Right lobe of liver (tissue), 6 donors: ENCODE measurements around the gene GLYATL1B. TPM values are rescaled to one million over a fixed set of nuclear protein-coding genes. Genes with fewer than 3 reads are reported as not detected.
"Not testable (repeated sequence)": the region's sequence is repeated elsewhere in the genome, so short reads cannot be mapped to it uniquely, and the experiment has no call there.

Experiments
- ATAC-seq, 4 donors: fragments of 200-7000 bp; cut with Tn5 transposase; one replicate each; pipeline ENCODE4 v1.9.1; 2020; ENCODE audit warnings: mild to moderate bottlenecking in 4 of 4, moderate library complexity in 4 of 4
- DNase-seq, 3 donors: peaks; one replicate each; pipeline ENCODE4 v3.0.0-alpha.2; 2020
- H3K27ac ChIP-seq, 3 donors: fragments of 200-600 bp; one replicate each; pipeline ENCODE4 v1.8.0; 2022
- H3K27me3 ChIP-seq, 2 donors: fragments of 200-600 bp; one replicate each; pipeline ENCODE4 v1.8.0; 2022
- H3K36me3 ChIP-seq, 4 donors: fragments of 200-600 bp; sonication (generic) in 1 of 4; one replicate each; pipeline versions ENCODE4 v1.5.1 to v1.8.0; 2017 to 2022; ENCODE audit warnings: control low read depth in 1 of 4
- H3K4me1 ChIP-seq, 4 donors: fragments of 200-600 bp; sonication (generic) in 1 of 4; one replicate each; pipeline versions ENCODE4 v1.5.1 to v1.8.0; 2017 to 2022; ENCODE audit warnings: control low read depth in 1 of 4
- H3K4me3 ChIP-seq, 3 donors: fragments of 200-600 bp; one replicate each; pipeline ENCODE4 v1.8.0; 2022
- H3K9me3 ChIP-seq, 4 donors: fragments of 200-600 bp; sonication (generic) in 1 of 4; one replicate each; pipeline versions ENCODE4 v1.5.1 to v1.8.0; 2017 to 2022; ENCODE audit warnings: control low read depth in 1 of 4
- POLR2A ChIP-seq: fragments of 450-650 bp; IDR thresholded peaks from one replicate; pipeline ENCODE4 v1.6.1; 2017; ENCODE audit warnings: antibody characterized with exemption, mild to moderate bottlenecking
- WGBS: methylation state at CpG from one replicate; pipeline ENCODE4 v1.1.6; 2018; ENCODE audit warnings: low coverage, low lambda C conversion rate; ENCODE audit not compliant: insufficient coverage; ENCODE audit errors: missing lambda C conversion rate; 5-methylcytosine and 5-hydroxymethylcytosine counted together
- intact Hi-C, 2 donors: fragments of 100-400 bp; cut with DNase I; formaldehyde crosslinking; loops; one replicate each; pipeline versions ENCODE4 v1.11.2 to v1.14.1; 2022
- total RNA-seq, 6 experiments: library from RNA; depleted of rRNA in 2 of 6; stranded (reverse); fragments of >200 nt in 2 of 6; fragmentation: NEBNext Ultra II Directional in 3 of 6; extraction: Animal tissue kit (Norgen Biotek cat#: 25700) in 3 of 6; gene quantifications; one replicate each; pipeline versions ENCODE4 v1.1.0 to v1.2.4, GENCODE V29; 2016 to 2023
- TF ChIP-seq, protein P1 (sequence below), 4 donors: fragments of 200-600 bp in 3 of 4; fragments of 450-650 bp in 1 of 4; IDR thresholded peaks; one replicate each; pipeline versions ENCODE4 v1.5.1 to v1.8.0; 2016 to 2022; ENCODE audit warnings: antibody characterized with exemption in 4 of 4, mild to moderate bottlenecking in 2 of 4
- donor health status: DM: no; HTN: yes; CAD: no.
- donor health status: DM: no; HTN: no; CAD: no.
- donor health status: DM: no; HTN: no; CAD: no.
- donor health status: DM: no; HTN: yes; CAD: no.
- donor health status: DM: no; HTN: yes; CAD: no.

GLYATL1B gene
- total RNA-seq, 6 experiments from 2014 or later = 2.6 TPM; not detected in 5

GRCh38 chr11:59058120-59059033 lies 27.7 kb upstream of the GLYATL1B start:
- H3K4me1 ChIP-seq, H3K9me3 ChIP-seq, H3K27me3 ChIP-seq, intact Hi-C loops, H3K36me3 ChIP-seq, H3K27ac ChIP-seq: not testable (repeated sequence)
- 6% methylated on average over 24 of the region's 27 CpGs for WGBS
- DNase-seq = peak; percentile 80 to 86 (median 85)
- peak; percentile 99 to 100 (median 99) for ATAC-seq
- TF ChIP-seq, protein P1, sequence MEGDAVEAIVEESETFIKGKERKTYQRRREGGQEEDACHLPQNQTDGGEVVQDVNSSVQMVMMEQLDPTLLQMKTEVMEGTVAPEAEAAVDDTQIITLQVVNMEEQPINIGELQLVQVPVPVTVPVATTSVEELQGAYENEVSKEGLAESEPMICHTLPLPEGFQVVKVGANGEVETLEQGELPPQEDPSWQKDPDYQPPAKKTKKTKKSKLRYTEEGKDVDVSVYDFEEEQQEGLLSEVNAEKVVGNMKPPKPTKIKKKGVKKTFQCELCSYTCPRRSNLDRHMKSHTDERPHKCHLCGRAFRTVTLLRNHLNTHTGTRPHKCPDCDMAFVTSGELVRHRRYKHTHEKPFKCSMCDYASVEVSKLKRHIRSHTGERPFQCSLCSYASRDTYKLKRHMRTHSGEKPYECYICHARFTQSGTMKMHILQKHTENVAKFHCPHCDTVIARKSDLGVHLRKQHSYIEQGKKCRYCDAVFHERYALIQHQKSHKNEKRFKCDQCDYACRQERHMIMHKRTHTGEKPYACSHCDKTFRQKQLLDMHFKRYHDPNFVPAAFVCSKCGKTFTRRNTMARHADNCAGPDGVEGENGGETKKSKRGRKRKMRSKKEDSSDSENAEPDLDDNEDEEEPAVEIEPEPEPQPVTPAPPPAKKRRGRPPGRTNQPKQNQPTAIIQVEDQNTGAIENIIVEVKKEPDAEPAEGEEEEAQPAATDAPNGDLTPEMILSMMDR (IDR thresholded peaks at IDR 0.05) = peak; percentile 90 to 95 (median 94)
- H3K4me3 ChIP-seq = peak overlapping the region; percentile 25 to 53 (median 51)

GRCh38 chr11:59060096-59060495 lies 26.0 kb upstream of the GLYATL1B start:
- ATAC-seq, H3K27ac ChIP-seq, H3K27me3 ChIP-seq, DNase-seq, H3K9me3 ChIP-seq, H3K4me1 ChIP-seq, H3K36me3 ChIP-seq, H3K4me3 ChIP-seq: not testable (repeated sequence)
- WGBS = 36% methylated on average over 2 of the region's 3 CpGs
- intact Hi-C loops = loop anchor here in 1 of 2 donors (10.0 kb wide), 2 partner anchors 145 to 215 kb away; partner anchors contain the start of gene GLYATL2

GRCh38 chr11:59062602-59063529 lies 23.2 kb upstream of the GLYATL1B start:
- Histone ChIP-seq H3K36me3 (no peaks in the 10 kb centered on the region), H3K27me3 (no peaks in the 10 kb centered on the region), H3K4me1 (no peaks in the 10 kb centered on the region), H3K4me3 (no peak overlapping the region), H3K9me3 (no peaks in the 10 kb centered on the region), H3K27ac (no peak overlapping the region)
- intact Hi-C loops = loop anchor here in 1 of 2 donors (10.0 kb wide), 2 partner anchors 148 to 218 kb away; partner anchors contain the start of gene GLYATL2
- no peak for DNase-seq
- whole genome bisulfite sequencing = 81% methylated on average over 24 of the region's 56 CpGs
- TF ChIP-seq, protein P1 (IDR thresholded peaks at IDR 0.05) = no peak
- TF ChIP-seq POLR2A = no peak
- no peak for ATAC-seq

GRCh38 chr11:59063996-59064727 lies 21.9 kb upstream of the GLYATL1B start:
- WGBS = 59% methylated on average over 9 of the region's 14 CpGs
- H3K27ac ChIP-seq, H3K4me3 ChIP-seq, H3K9me3 ChIP-seq, H3K27me3 ChIP-seq, H3K36me3 ChIP-seq, H3K4me1 ChIP-seq, DNase-seq, ATAC-seq: not testable (repeated sequence)
- intact Hi-C loops = loop anchor here in 1 of 2 donors (10.0 kb wide), 2 partner anchors 149 to 219 kb away; partner anchors contain the start of gene GLYATL2

DNA sequence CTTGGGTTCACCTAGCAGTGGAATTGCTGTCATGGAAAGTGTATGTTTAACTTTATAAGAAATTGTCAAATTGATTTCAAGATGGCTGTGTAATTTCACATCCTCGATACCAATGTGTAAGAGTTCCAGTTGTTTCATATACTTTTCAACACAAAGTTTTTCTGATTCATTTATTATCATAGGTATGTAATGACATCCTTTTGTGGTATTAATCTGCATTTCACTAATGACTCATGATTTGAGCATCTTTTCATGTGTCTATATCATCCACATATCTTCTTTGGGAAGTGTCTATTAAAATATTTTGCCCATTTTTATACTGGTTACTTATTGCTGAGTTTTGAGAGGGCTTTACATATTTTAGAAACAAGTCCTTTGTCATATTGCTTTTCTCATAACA lies 17.0 kb upstream of the GLYATL1B start:
- Histone ChIP-seq H3K4me3 (no peak overlapping the region), H3K27ac (no peak overlapping the region), H3K9me3 (no peaks in the 10 kb centered on the region), H3K27me3 (peaks cover 0 to 5% of the 10 kb centered on the region in 2 donors), H3K4me1 (no peaks in the 10 kb centered on the region), H3K36me3 (no peaks in the 10 kb centered on the region)
- DNase-seq (no peak), ATAC-seq (no peak)
- intact Hi-C loops = loop anchor here in 1 of 2 donors (10.0 kb wide), 2 partner anchors 154 to 224 kb away; partner anchors contain the start of gene GLYATL2
- TF ChIP-seq POLR2A = no peak
- TF ChIP-seq, protein P1 (IDR thresholded peaks at IDR 0.05) = no peak
- WGBS = 47% methylated on average over 1 of the region's 1 CpG
